ENCODE data around the gene CAMK1G.

DNA sequence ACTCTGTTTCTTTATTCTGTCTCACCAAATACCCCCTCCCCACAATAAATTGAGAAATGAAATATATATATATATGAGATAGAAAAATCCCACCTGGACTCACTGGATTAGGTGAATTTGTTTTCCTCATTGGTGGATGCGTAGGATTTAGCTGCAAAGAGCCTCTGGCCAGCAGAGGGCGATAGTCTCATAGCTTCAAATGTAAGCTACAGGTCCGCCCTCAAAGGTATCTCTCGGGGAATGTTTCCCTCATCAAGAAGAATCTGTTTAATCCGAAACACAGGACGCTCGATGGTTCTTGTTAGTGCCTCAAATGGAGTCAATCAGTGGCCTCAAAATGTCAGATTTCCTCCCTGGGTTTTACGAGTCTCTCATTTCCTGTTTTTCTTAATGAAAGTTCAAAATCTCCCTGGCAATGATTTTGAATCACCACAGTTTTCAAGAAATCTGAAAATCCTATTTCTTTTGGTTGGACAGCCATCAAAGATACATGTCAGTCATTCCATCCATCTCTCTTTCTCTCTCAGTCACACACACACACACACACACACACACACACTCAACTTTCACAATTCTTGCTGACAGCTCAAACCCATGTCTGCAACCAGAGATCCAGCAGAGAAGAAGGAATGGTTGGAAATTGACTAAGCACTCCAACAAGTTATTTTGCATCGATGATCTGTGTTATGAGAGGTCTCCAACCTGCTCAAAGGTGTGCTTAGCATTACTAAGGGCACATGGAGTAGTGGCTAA, 13.9 kb upstream of the CAMK1G start:
- TF ChIP-seq CTCF (IDR thresholded peaks at IDR 0.05; ENCODE audit: borderline replicate concordance, extremely low read depth, low read length, poor library complexity, severe bottlenecking) (peak; percentile 80), EZH2 (IDR thresholded peaks at IDR 0.05; ENCODE audit: borderline replicate concordance, low read depth, low read length, severe bottlenecking) (no peak)

Data from DND-41 (cell line).